Esophagus squamous epithelium (tissue), 4 donors: ENCODE results near the gene DENND5B.

Experiments
- POLR2A ChIP-seq, 4 donors: fragments of 450-650 bp; IDR thresholded peaks; one replicate each; pipeline ENCODE4 v1.6.1; 2017; ENCODE audit warnings: antibody characterized with exemption in 4 of 4, mild to moderate bottlenecking in 4 of 4, moderate library complexity in 3 of 4
- TF ChIP-seq, protein P1 (sequence below), 6 experiments: fragments of 450-650 bp in 4 of 6; fragments of 200-600 bp in 2 of 6; sonication (generic) in 2 of 6; IDR thresholded peaks; one replicate each; pipeline ENCODE4 v1.5.1; 2016 to 2019; ENCODE audit warnings: antibody characterized with exemption in 6 of 6, mild to moderate bottlenecking in 4 of 6, moderate library complexity in 4 of 6

DNA sequence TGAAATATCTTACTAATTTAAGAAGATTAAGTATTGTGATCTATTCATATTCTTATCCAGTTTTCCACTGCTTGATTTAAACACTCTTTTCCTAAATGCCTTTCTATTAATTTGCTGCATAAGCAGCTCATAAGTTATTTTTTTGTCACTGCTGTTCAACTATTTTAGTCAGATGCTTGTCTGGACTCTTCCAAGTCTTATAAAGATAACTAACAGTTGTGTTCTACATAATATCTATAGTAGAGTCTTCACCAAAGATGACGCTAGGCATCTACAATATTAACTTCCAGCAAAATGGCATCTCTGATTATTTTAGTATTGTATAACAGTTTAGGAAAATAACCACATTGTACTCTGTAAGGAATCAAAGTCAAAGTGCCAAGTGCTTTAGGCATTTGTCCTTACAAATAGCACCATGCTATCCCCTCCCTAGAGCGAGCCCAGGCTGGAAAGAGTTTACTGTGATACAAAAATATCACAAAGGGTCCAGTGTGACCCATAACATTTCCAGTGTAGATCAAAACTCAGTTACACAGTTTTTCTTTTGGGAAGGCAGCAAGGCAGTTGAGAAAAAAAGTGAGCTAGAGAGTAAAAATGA is 98.2 kb downstream of the DENND5B start:
- TF ChIP-seq, protein P1, sequence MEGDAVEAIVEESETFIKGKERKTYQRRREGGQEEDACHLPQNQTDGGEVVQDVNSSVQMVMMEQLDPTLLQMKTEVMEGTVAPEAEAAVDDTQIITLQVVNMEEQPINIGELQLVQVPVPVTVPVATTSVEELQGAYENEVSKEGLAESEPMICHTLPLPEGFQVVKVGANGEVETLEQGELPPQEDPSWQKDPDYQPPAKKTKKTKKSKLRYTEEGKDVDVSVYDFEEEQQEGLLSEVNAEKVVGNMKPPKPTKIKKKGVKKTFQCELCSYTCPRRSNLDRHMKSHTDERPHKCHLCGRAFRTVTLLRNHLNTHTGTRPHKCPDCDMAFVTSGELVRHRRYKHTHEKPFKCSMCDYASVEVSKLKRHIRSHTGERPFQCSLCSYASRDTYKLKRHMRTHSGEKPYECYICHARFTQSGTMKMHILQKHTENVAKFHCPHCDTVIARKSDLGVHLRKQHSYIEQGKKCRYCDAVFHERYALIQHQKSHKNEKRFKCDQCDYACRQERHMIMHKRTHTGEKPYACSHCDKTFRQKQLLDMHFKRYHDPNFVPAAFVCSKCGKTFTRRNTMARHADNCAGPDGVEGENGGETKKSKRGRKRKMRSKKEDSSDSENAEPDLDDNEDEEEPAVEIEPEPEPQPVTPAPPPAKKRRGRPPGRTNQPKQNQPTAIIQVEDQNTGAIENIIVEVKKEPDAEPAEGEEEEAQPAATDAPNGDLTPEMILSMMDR (IDR thresholded peaks at IDR 0.05): no peak
- no peak for TF ChIP-seq POLR2A (IDR thresholded peaks at IDR 0.05)
